GM18909 (cell line): ENCODE measurements around the gene HS2ST1.

Experiments
- ATAC-seq: cut with Tn5 transposase; IDR thresholded peaks from one replicate; pipeline ENCODE4 v1.9.1; 2021; ENCODE audit warnings: mild to moderate bottlenecking; ENCODE audit not compliant: unreplicated experiment, poor library complexity

The HS2ST1 gene

DNA sequence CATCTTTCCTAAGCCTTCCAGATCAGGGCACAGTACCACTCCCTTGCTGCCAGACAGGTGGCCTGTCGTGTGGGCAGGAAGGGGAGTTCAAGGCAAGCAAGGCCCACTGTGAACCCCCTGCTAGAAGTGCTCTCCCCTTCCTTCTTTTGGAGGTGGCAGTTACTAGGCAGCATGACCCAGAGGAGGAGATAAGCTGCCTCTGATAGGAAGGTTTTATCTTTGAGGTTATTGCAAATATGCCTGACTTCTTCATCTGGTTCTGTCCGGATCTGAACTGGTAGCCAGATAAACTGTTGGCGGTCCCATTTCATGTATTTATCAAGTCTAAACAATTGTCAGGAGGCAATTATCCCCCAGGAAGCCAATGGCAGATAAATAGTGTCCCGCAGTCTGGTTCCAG, 216.0 kb downstream of the HS2ST1 start:
- no peak for ATAC-seq

DNA sequence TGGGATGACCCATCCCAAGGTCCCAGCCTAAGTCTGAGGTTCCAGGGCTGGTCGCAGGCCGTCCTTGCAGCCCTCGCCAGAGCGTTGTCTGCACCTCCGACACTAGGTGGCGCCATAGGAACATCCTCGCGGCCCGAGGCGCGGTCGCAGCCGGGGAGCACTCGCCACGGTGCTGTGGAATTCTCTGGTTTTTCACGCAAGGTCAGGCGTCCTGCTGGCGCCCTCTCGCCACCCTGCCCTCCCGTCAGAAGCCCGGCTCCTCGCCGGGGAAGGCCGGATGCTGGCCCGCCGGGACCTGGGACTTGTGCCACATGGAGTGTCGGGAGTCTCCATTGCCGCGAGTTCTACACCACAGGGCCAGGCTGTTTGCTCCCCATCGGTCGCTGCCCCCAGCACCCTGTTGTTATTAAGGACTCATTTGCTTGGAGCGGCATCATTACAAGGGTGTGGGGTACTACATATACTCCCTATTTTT, 217.4 kb downstream of the HS2ST1 start:
- peak; percentile 96 for ATAC-seq

DNA sequence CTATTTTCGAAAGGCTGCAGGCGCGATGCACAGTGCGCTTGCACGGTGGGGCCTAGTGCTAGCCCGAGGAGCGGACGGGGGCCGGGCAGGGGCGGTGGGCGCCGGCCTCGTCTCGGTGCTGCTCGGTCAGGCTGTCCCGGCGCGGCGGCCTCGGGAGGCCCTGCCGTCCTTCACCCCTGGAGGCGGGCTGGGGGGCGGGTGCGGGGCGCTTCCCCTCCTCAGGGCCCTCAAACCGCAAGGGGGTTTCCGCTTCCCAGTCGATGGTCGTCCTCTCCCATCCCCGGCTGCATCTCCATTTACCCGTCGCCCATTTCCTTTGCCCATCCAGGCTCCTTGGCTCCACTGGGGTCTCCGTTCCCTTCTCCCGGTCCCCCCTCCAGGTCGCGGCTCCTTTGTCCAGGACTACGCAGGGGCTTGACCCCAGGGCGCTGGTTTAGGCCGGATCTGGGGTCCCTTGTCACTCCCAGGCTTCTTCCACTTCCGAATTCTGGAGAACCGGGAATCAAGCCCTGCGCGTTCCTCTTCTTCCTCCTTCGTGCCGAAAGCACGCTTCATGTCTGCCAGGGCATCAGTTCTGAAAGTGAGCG, 217.9 kb downstream of the HS2ST1 start:
- ATAC-seq = peak; percentile 26

DNA sequence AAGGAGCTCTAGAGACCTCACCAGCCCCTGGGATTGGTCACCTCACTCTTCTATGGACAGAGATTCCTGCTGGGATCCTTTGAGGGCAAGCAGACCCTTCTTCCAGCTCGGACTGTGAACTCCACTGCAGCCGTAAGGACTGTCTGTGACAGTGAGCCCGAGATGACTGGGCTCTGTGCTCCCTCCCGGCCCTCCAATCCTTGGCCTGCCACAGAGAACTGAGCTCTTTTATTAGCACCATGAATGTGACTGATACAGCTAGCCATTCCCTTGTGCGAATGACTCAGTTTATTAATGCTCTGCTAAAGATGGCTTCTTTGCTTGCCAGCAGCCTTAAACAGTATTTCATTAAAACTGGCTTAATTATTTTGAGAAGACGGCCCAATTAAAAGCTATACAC, 219.6 kb downstream of the HS2ST1 start:
- no peak for ATAC-seq

DNA sequence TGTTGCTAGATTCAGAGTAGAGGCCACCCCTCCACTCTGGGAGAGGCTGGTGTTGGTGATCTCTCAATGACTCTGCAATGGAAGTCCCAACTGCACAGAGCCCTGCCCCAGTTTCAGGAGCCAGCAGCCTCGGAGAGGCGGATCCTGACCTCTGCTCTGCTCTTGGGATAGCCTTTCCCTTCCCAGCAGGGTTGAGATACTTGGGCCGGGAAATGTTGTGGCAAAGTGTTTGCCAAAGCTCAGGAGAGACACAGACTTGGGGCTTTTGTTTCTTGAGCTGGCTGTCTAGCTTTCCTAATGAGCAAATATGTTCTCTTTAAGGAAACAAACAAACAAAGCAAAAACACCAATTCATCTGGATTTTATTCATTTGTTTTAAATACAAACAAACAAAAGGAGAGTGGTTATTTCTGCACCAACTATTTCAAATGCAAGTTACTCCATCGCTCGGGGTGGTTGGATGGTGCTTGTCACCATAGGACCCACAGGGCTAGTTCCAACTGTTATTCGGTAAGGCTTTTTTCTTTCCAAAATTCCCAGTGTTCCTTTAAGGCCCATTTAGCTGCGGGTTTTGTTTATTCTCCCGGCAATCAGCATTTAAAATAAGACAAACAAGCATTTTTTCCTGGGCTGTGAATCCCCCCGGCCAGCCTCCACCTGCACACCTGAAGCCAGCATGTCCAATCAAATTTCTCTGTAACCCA, 220.3 kb downstream of the HS2ST1 start:
- ATAC-seq = no peak

DNA sequence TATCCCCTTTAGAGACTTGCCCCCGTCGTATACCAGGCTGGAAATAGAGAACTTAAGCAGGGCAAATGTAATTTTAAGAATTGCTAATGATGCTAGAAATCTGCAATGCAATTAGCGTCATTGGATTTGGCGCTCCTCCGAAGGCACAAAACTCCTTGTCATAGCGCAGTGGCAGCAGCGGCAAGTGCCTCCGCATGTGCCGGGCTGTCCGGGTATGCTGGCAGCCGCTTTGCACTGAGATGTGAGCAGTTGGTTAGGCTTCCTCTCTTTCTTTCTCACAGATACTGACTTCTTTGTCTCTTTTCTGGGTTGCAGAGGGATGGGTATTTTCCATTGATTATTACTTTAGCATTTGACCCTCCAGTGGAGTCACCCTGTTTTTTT, 220.9 kb downstream of the HS2ST1 start:
- ATAC-seq = no peak

DNA sequence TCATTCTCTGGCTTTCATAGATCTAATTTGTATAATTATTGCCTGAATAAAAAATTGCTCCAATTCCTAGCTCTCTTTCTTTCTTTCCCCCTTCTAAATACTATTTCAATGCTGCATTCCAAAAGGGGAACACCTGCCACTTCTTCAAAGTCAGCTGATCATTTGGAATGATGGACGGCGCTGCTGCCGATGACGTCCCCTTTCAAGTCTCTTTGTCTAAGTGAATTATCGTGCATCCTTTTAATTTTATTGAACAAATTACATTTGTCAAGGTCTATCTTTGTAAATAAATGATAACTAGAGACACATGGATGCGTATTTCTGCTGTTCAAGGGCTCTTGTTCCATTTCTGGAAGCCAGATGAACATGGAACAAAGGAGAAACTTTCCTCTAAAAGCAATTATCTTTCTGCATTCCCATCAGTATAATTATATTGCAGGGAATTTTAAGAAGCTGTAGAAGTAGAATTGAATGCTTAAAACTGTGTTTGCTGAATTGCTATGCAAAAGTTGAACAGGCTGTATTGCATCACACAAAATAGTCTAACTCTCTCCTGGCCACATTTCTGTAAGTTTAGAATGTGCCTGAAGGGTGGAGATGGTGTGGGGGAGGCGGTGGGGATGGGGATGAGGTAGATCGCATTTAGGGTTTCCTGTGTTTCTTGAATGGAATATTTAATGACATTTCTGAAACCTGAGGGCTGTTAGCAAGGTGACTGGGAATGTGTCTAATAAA, 222.3 kb downstream of the HS2ST1 start:
- ATAC-seq = no peak

DNA sequence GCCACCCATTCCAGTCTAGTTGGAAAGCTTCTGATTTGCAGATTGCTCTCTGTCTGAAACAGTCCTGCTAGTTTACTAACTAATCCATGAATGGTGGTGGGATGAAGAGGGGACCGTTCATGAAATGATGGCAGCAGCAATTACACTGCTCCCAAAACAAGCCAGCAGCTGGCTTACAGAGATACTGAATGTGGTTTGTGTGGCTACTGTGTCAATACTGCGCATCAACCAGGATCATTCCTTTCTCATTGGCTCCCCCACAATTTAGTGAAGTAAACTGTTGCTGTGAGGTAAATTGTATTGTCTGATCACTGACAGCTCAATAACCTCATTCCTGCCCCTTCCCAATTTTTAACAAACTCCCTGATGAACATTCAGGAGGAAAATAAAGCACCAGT, 222.9 kb downstream of the HS2ST1 start:
- ATAC-seq = no peak

DNA sequence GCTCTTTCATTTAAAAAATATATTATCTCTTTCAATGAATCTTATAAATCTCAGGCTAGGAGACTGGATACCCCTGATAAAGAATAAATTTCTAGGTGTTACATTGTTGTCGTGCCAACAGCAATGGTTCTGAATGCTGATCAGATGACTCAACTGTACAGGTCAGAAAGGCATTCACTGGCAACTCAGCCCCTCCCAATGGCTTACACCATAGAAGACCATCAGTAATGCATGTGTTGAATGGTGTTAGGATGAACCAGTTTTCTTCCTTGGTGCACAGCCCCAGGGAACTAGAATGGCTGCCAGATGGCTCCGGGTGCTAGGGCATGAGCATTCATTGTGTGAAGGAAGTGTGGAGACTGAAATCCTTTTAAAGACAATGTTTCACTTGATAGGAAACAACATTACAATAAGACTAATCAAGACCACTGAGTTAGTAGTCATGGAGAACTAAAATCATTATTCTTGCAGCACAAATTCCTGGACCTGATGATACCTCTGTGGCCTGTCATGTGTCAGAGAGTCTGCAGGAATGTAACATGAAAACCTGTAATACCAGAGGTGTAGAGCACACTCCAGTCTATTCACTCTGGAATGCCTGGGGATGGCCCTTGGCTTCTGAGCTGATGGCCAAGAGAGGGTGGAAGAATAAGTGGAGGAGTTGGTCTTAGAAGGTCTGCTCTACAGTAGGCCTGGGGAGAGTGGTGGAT, 226.6 kb downstream of the HS2ST1 start:
- no peak for ATAC-seq

DNA sequence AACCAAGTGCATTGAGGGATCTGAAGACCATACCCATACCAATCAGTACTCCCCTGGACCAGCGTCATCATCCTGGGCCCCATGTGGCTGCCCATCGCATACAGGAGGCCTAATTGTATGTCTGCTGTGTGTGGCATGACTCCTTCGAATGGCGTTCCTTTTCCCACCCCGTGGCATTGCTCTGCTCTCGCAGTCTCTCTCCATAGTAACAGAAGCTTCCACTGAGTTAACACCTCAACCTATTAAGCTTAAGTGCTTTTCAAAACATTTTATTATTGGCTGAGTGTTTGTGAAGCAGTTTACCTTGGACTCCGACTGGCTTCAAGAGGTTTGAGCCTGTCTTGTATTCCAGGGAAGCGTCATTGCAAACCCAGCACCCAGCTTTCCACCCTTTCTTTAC, 227.1 kb downstream of the HS2ST1 start:
- ATAC-seq = no peak

DNA sequence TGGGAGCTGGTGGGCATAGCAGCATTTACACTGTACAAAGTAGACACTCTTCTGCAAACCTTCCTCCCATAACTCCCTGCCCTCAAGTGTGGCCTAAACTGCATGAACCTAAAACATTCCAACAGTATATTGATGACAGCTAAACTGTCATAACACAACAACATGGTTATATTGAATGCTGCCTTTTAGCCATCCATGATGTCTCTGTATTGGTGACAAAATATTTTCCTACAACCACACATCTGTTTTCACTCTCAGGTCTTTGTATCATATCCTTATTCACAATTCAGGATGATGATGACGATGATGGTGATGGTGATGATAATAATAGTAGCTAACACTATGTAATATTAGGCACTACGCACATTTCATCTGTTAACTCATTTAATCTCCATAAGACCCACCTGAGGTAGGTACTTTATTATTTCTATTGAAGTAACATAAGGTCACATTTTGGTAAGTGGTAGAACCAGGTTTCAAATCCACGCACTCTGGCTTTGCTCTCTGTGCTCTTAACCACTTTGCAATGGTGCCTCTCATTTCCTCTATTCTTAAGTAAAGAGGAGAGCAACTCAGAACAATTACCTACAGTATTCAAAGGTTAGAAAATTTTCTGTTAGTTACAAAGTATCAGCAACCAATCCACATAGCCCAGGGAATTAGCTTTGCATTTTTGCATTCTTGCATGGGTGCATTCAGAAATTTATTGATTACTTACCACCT, 229.1 kb downstream of the HS2ST1 start:
- no peak for ATAC-seq

DNA sequence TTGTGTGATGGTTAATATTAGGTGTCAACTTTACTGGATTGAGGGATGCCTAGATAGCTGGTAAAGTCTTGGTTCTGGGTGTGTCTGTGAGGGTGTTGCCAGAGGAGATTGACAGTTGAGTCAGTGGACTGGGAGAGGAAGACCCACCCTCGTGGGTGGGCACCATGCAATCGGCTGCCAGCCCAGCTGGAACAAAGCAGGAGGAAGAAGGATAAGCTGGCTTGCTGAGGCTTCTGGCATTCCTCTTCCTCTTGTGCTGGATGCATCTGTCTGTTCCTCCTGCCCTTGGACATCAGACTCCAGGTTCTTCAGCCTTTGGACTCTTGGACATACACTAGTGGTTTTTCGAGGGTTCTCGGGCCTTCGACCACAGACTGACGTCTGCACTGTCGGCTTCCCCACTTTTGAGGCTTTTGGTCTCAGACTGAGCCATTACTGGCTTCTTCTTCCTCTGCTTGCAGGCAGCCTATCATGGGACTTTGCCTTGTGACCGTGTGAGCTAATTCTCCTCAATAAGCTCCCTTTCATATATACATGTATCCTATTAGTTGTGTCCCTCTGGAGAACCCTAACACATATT, 230.0 kb downstream of the HS2ST1 start:
- ATAC-seq = no peak

DNA sequence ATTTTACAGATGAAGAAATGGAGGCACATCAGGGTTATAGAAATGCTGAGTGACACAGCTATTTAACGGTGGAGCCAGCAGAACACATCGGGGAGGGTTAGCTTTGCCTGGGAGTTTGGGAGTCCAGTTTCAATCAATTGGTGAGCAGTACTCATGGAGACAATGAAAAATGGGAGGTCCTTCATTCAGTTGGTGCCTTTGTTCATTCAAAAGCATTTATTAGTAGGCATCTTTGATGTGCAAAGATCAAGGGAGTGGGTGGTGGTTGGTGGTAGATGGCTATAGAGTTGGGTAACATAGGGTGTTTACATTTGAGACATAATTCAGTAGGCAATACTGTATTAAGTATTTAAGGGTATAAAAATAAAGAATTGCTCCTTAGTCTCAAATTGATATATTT, 230.5 kb downstream of the HS2ST1 start:
- ATAC-seq = no peak

DNA sequence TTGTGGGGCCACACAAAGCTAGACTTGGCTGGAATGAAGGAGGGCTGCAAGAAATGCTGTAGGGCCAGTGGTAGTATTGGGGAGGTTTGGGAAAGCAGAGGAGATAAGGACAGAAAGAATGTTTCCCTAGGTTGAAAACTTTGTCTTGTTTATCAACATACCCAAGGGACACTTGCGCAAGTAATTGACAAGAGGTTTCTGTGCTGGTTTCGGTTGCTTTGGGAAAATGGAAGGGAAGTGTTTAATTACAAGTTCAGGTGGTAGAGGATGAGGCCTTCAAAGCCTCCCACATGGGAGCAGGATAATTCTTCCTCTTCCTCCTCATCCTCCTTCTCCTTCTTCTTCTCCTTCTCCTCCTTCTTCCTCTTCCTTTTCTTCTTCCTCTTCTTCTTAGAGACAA, 232.1 kb downstream of the HS2ST1 start:
- ATAC-seq = no peak

DNA sequence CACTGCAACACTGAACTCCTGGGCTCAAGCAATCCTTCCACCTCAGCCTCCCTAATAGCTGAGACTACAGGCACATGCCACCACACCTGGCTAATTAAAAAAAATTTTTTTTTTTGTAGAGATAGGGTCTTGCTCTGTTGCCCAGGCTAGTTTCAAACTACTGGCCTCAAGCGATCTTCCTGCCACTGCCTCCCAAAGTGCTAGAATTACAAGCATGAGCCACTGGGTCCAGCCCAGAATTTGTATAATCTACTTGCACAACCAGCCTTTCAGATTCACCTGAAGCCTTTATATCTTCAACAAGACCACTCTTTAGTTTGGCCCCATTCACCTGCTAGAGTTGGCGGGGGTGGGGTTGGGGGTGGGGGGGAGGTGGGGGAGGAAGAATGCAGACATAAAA, 232.6 kb downstream of the HS2ST1 start:
- ATAC-seq = no peak

DNA sequence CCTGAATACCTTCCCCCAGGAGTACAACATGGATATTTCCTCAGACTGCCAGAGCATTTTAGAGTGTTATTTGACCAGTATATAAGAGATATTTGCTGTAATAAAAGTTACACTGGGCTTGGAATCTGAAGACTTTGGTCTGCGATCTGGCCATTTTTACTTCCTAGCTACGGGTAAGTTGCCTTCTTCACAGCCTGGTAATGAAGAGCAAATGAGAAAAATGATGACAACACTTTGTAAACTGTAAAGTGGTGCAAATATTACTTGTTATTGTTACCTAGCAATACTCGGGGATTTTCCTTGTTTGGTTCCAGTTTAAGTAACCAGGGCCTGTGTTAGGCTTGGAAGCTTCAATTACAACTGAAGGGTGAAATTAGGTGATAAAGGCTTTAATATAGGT, 233.4 kb downstream of the HS2ST1 start:
- no peak for ATAC-seq

DNA sequence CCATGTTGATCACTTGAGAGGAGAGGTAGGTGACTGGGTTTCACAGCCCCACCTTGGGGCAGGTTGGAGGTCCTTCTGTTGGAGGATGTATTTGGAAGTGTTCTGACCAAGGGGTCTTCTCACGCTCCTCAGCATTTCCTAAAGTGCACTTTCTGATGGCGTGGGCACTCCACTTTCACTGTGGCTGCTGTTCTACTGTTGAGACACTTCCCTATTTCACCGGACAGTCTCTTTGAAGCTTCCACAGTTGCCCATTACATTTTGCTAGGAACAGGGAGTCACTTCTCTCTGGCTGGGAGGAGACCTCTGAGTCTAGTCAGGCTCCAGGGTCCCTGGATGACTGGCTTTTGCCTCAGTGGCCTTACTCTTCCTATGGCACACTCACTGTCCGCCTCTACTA, 234.2 kb downstream of the HS2ST1 start:
- ATAC-seq = no peak

DNA sequence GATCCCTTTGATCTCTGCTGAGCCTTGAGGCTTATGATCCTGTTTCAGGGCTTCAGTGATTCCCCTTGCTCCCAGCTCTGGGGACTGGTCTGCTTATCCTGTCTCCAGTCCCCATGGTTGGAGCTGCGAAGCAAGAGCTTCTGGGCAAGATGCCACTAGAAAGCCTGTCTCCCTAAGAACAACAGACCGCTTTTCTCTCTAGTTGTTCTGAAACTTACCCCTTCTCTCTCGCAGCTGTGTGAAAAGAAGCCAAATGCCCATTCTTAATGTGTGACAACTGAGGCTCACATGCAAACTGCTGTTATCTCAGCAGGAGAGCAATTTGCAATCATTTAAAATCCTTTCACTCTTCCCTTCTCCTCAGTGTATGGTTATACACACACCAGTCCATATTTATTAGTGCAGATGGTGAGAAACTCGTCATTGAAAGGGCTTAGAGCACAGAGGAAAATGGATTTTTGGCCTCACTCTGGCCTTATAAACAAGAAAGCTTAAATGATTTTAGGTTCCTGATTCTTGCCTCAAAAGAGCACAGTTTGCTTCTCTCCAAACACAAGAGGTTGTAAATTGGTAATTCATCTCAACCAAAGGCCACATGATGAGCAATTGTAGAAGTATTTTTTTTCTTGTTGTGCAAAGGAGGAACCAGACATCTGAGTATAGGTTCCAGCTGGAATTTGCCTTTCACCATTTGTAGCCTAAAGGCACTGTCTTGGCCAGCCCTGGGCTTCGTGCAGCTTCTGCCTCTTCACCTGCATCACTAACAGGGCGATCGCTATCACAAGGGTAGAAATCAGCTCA, 235.0 kb downstream of the HS2ST1 start:
- no peak for ATAC-seq

DNA sequence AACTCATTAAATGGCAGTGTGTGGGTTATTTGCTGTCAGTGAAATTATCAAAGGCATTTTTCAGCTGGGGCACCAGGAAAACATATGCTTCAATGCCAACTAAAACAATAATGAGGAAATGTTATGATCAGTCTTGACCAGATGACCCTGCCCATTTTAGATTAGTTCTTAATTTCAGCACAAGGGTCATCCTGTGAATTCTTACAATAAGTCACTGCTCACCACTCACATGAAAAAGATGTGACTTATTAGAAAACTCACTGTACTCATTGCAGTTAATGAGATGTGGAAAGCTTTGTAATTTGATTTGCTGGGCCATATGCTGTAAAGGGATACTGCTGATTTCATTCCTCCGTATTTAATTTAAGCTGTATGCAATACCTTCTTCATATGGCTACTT, 235.7 kb downstream of the HS2ST1 start:
- no peak for ATAC-seq
